HG03045 (cell line): ENCODE data around the gene ALDH3B1.
"Not testable (repeated sequence)": the region's sequence is repeated elsewhere in the genome, so short reads cannot be mapped to it uniquely, and the experiment has no call there.

ENCODE experiments used
- ATAC-seq: cut with Tn5 transposase; IDR thresholded peaks from one replicate; pipeline ENCODE4 v1.9.1; 2021; ENCODE audit warnings: mild to moderate bottlenecking, moderate library complexity; ENCODE audit not compliant: unreplicated experiment

ALDH3B1 gene, protein sequence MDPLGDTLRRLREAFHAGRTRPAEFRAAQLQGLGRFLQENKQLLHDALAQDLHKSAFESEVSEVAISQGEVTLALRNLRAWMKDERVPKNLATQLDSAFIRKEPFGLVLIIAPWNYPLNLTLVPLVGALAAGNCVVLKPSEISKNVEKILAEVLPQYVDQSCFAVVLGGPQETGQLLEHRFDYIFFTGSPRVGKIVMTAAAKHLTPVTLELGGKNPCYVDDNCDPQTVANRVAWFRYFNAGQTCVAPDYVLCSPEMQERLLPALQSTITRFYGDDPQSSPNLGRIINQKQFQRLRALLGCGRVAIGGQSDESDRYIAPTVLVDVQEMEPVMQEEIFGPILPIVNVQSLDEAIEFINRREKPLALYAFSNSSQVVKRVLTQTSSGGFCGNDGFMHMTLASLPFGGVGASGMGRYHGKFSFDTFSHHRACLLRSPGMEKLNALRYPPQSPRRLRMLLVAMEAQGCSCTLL

DNA sequence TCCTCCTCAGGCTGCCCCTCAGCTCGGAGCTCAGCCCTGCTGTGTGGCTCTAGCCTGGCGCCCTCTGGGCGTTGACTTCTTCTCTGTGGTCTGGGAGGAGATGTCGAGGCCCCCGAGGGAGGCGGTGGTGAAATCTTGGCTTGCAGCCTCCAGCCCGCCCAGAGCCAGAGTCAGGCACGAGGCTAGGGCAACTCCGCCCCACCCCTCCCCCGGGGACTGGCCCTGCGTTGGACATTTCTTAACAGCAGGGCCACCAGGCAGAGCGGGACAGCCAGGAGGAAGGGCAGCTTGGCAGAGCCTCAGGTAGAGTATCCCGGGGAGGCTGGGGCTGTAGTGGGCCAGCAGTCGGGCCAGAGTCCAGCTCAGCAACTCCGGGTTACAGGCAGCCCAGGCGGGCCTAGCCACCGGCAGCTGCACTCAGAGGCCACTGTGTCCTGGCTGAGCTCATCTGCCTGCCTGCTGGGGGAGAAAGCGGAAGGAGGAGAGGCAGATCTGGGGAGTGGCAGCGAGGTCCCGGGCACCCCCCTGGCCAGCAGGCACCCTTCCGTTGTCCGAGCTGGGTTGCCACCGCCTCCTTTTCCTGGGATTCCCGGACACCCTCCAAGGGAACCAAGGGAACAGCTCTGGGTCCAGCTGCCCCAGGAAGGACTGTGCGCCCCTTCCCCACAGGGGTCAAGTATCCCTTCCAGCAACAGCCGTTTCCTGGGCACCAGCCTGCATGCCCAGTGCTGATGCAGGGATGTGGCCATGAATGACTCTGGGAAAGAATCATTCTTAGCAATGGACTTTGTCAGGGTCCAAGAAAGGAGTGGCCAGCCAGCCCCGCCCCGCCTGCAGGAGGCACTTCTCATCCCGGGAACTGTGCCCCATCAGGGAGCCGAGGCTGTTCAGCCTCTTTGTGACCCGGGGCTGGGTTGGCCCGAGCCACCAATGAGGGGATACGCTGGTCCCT lies at the start of gene ALDH3B1:
Gene ALDH3B1 (plus strand): TSS at position 238 of the 952 bp plus-strand sequence. CDS start 4,971 bp downstream, outside the sequence.
- ATAC-seq = no peak

DNA sequence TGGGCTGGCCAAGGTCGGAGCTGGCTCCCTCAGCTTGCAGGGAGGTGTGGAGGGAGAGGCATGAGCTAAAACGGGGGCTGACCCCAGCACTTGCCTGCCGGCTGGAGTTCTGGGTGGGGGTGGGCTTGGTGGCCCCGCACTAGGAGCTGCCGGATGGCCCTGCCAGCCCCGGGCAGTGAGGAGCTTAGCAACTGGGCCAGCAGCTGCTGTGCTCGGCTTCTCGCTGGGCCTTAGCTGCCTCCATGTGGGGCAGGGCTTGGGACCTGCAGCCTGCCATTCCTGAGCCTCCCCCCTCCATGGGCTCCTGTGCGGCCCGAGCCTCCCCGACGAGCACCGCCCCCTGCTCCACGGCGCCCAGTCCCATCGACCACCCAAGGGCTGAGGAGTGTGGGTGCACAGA lies 46.9 kb upstream of the ALDH3B1 start:
- not testable (repeated sequence) for ATAC-seq

DNA sequence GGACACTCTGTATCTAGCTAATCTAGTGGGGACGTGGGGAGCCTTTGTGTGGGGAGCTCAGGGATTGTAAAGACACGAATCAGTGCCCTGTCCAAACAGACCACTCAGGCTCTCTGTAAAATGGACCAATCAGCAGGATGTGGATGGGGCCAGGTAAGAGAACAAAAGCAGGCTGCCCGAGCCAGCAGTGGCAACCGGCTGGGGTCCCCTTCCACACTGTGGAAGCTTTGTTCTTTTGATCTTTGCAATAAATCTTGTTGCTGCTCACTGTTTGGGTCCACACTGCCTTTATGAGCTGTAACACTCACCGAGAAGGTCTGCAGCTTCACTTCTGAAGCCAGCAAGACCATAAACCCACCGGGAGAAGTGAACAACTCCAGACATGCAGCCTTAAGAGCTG lies 46.2 kb upstream of the ALDH3B1 start:
- not testable (repeated sequence) for ATAC-seq

DNA sequence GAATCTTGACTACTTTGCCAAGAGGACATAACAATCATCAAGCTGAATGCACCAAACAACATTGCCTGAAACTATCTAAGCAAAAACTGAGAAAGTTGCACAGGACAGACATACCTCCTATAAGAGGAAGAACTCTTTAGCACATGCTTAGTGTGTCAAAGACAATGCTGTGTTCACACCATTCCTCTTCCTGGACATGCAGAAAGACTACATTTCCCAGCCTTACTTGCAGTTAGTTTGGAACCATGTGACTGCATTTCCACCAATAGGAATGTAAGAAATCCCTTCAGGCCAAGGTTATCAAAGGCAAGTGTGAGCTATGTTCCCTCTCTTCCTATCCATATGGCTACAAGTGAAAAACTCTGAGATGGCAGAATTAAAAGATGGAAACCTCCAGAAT lies 45.4 kb upstream of the ALDH3B1 start:
- ATAC-seq = not testable (repeated sequence)

DNA sequence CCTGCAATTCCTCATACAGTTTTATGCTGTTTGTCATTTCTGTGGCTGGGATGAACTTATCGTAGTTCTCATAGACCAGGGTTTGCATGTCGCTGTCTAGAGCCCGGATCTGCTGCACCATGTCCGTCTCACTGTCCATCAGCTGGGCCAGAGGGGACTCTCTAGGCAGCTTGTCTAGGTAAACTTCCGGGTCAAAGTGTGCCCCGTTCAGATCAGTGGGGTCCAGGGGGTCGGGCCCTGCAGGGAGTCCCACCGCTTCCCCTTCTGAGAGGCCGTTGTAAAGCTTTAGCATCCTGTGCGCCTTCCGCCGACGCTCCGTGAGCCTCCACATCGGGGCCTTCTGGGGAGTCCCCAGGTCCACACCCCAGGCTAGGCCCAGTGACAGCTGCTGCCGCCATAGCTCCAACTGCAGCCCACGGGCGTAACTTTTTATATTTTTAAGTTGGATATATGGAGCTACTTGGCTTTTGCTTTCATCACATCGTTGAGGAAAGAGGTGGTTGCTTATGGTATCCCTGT lies 44.2 kb upstream of the ALDH3B1 start:
- not testable (repeated sequence) for ATAC-seq

DNA sequence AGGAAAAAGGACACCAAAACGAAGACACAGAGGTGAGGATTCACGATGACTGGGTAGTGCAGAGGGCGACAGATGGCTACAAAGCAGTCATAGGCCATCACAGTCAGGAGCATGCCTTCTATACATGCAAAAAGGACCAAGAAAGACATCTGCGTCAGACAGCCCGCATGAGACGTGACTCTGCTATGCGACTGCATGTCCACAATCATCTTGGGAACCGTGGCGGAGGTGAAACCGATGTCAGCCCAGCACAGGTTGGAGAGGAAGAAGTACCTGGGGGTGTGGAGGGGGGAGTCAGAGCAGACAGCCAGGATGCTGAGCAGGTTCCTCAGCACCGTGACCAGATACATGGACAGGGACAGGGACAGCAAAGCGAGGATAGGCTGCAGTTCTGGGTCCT lies 35.4 kb upstream of the ALDH3B1 start:
- not testable (repeated sequence) for ATAC-seq

DNA sequence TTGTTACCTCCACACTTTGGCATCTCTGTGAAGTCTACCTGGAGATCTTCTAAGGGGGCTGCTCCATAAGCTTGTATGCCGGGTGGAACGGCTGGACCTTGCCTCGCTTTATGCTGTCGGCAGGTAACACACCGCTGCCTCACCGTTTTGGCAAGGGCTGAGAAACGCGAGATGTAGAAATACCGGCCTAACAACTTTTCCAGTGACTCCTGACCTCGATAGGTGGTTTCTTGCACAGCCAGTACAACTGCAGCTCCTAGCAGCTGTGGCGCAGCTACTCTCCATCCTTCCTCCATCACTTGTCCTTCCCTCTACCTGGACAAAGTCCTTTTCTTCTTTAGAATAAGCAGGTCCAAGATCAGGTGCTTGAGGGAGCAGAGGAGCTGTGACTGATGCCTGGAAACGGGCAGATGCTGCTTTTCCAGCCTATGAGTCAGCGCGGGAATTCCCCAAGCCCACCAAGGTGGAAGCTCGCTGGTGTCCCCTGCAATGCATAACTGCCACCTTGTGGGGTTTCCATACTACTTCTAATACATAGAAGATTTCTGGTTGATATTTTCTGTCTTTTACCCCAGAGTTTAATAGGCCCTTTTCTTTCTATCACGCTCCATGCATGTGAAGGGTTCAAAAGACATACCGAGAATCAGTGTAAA lies 31.2 kb upstream of the ALDH3B1 start:
- not testable (repeated sequence) for ATAC-seq

DNA sequence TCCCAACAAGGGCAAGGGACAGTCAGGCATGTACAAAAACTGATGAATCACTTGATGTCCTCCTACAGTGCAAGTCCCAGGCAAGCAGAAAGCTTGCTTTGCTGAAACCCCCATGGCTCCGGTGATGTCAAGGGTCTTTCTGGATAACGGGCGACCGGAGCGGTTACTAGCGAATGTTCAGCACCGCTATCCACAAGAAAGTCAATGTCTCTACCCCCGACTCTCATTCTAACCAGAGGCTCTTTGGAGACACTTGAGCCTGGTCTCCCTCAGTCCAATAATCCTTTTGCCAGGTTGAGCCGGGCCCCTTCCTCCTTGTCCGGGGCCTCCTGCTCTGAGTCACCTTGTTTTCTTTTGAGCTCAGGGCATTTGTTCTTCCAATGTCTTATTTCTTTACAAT lies 28.9 kb upstream of the ALDH3B1 start:
- ATAC-seq = not testable (repeated sequence)

DNA sequence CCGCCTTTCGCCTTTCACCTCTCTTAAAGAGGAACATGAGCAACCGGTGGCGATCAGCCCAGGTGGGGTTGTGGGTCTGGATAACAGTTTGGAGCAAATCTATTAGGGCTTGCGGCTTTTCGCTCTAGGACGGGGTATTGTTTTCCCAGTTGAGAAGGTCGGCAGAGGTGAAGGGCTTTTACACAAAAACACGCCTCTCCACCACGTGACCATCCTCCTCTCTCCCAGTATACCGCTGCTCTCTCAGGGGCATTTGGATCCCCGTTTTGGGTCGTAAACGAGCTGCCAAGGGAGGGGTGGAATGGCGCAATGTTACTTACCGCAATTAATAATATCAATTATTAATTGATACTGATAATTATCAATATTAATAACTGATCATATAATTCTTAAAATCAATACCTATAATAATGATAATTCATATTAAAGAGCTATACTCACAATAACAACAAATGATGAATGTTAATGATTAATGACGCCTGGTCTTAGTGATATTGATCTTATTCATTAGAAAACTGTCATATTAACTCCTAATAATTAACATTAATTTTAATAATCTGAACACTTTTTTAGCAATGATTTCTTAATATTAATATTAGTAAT lies 27.8 kb upstream of the ALDH3B1 start:
- ATAC-seq = not testable (repeated sequence)

DNA sequence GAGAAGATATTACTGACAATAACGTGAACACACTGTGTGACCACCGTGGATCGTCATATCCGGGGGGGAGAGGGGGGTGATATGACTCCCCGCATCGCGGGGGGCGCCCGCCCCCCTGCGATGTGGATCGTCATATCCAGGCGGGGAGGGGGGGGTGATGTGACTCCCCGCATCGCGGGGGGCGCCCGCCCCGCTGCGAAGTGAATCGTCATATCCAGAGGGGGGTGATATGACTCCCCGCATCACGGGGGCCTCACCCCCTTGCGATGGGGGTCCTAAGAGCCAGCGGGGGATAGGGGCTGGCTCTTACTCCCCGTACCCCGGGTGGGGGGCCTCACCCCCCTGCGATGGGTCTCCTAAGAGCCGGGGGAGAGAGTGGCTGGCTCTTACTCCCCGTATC lies 26.2 kb upstream of the ALDH3B1 start:
- no peak for ATAC-seq

DNA sequence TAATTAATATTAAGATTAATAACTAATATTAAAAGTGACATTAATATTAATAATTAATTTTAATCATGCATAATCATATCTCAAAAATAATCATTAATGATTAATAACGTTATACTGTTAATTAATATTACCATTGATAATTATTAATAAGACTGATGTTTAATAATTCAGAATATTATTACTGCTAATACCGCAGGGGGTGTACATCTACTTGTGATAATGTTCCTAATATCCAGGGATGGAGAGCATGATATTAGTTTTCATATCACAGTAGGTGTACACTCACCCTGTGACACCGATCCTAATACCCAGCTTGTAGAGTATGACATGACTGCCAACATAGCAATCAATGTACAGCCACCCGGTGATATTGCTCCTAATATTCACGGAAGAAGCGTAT lies 24.8 kb upstream of the ALDH3B1 start:
- not testable (repeated sequence) for ATAC-seq

DNA sequence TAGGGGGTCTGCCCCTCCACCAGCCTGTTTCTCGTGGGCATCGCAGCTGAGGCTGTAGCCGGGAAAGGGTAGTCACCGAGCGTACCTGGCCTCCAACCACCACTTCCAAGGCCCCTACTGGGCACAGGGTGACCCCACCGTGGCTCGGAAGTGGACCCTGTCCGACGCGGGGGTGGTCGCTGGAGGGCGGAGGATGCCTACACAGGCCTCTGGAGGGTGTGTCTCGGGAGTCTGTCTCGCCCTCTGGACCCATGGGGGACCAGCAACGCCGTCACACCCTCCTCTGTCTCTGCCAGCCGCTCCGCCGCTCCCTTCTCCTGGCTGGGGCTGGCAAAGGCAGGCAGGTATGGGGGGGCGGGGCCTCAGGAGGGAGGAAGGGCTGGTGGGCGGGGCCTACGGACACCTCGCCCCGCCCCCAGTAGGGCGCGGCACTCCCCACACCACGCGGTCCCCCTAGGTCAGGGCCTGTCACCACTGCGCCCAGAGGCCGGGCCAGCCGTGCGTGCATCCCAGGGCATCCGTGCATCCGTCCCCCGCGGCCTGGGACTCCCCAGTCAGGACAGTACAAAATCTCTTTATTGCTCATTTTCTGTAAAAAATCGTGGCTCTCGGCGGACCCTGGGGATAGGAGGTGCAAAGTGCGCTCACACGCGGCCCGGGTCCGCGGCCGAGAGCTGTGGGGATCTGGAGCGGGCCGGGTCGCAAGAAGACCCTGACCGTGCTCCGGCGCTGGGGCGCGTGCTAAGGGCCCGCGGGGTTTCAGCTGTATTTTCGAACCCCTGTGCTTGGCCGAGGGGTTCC lies 19.4 kb upstream of the ALDH3B1 start:
- ATAC-seq = not testable (repeated sequence)

DNA sequence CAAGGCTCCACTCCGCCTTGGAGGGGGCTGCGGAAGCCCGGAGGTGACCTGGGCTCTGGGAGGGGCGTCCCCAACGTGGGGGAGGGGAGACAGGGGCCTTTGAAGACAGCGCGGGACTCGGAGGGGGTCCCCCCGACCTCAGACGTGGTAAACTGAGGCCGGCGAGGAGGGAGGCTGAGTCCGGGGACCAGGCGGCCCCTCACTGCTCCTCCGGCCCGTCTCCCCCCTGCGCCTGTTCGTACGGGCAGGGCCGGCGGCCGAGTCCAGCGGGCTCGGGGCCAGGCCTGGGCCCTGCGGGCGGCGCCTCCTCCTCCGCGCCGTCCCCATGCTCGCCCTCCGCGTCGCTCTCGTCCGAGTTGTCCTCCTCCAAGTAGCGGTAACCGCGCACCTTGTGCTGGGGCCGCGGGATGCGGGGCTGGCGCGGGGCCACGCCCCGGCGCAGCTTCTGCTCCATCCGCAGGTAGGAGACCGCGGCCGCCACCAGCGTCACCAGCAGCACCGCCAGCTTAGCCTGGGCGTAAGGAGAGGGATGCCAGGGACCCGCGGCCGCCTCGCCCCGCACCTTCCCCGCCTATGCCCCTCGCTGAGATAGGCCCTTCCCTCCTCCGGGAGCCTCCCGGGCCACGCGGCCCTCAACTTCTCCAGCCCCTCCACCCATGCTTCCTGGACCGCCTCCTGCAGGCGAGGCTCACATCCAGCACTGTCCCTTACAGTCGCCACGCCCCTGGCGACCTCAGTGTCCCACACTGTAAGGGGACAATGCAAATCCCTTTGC lies 18.6 kb upstream of the ALDH3B1 start:
- not testable (repeated sequence) for ATAC-seq

DNA sequence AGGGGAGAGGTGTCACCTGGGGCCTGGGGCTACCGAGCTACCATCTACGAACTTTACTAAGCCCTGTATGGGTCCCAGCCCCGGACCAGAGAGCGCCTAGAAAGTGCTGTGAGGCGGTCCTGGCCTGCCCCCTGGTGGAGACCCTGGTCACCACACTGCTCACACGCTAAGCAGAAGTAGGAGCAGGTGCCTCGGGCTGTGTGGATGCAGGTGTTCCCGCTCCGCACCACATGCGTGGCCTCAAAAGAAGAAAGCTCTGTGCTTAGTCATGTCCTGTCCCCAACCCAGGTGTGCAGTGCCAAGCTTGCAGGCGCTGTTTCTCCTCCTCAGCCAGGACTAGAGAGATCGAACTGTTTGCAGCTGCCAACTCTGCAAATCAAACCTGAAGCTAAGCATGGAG lies 16.3 kb upstream of the ALDH3B1 start:
- ATAC-seq = not testable (repeated sequence)

DNA sequence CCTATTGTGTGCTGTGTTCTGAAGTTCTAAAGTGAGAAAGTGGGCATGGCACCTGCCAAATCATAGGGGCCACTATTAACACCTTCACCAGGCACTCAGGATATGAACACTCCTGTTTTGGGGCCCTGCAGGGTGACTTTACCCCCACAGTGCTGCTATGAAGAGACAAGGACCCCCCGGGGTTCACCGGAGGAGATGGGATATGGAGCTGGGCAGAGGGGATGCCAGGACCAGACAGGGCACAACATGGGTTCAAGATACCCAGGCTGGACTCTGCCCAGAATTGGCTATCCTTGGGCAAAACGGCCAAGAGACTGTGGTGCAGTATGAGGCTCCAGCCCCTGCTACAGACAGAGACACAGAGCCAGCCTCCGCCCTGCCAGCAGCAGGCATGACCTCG lies 15.7 kb upstream of the ALDH3B1 start:
- ATAC-seq = not testable (repeated sequence)

DNA sequence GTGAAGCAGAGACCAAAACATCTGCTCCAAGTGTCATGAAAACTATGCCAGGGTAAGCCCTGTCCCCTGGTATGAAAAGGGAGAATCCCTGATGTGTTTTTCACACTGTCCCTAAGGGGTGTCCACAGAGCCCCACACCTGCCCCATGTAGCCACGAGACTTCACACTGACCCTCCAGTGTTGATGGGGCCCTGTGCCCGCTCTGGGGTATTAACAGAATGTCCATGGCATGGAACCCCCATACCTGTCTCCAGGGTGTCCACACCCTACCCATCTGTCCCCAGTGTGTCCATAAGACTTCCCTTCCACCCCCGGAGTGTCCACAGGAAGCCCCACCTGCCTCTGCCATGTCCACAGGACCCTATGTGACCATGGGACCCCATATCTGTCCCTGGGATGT lies 15.0 kb upstream of the ALDH3B1 start:
- ATAC-seq = not testable (repeated sequence)

DNA sequence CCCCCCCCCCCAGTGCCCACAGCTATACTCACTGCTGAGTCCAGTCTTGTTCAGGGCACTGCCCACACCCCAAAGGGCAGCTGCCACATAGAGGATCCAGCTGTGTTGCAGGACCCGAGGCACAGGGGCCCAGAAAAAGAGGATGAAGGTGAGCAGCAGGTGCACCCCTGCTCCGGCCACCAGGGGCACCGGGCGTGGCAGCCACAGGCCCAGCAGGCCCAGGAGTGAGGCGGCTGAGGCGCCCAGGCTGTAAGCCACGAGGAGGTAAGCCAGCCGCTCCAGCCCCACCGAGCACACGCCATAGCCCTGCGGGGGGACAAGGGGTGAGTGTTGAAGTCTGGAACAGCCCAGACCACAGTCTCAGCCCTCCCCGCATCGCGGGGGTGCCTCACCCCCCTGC lies 14.5 kb upstream of the ALDH3B1 start:
- not testable (repeated sequence) for ATAC-seq

DNA sequence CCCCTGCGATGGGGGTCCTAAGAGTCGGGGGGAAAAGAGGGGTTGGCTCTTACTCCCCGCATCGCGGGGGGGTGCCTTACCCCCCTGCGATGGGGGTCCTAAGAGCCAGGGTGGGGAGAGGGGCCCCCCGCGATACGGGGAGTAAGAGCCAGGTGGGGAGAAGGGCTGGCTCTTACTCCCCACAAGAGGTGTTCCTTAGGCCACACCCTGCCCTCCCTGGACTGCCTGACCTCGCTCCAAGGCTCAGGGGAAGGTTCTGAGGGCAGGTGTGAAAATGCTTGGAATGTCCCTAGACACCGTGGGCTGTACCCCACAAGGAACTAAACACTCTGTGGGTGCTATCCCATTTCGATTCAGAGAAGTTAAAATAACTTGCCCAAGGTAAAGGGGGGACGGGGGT lies 14.1 kb upstream of the ALDH3B1 start:
- ATAC-seq = no peak
